ENCODE measurements around the gene VGLL4.
"Not testable (repeated sequence)": the region's sequence is repeated elsewhere in the genome, so short reads cannot be mapped to it uniquely, and the experiment has no call there.

The VGLL4 gene, protein sequence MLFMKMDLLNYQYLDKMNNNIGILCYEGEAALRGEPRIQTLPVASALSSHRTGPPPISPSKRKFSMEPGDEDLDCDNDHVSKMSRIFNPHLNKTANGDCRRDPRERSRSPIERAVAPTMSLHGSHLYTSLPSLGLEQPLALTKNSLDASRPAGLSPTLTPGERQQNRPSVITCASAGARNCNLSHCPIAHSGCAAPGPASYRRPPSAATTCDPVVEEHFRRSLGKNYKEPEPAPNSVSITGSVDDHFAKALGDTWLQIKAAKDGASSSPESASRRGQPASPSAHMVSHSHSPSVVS

GRCh38 chr3:11643605-11644087, at the start of gene VGLL4:
TSS of gene VGLL4 (minus strand) at chr3:11643915. CDS start at chr3:11643518, 397 bp downstream.
- peak; percentile 49 for DNase-seq

DNA sequence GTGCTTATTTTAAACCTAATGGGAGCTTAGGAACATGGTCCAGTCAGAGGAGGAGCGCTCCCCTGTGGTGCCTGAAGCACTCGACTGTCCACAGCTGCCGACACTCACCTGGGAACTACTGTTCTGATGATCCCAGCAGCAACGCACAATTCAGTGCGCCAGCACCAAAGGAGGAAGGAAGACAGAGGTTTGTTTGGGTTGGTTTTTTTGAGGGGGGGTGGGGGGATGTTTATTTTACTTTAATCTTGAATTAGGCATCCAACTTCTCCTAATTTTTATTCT, 48.8 kb upstream of the VGLL4 start:
- no peak for DNase-seq

DNA sequence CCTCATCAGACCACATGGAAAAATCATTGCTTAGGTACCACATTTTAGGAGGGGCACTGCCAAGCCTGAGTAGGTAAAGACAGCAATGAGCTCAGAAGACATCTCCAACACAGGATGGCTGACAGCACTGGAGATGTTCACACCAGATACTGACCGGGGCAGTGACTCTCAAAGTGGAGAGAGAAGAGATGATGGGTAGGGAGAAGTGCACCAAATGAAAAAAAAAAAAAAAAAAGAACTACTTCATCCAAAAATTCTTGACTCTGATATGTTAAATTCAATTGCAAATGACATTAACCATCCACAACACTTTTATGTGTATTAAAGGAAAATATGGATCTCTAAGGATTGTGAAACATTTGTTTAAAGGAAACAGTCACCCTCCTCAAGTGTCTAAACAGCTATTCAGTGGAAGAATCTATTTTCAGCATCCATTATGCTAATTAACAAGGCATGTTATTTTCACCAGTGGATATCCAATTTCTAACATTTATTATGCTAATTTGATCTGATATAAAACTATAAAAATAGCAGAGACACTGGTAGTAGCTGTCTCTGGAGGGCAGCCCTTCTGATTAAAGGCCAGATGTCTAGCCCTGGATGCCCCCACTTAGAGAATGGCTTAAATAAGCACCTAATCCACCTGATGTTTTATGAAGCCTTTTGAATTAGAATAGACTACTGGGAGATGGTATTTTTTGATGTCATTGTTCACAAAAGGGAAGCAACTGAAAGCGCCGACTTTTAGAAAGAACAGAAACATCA, 48.2 kb upstream of the VGLL4 start:
- DNase-seq = no peak

DNA sequence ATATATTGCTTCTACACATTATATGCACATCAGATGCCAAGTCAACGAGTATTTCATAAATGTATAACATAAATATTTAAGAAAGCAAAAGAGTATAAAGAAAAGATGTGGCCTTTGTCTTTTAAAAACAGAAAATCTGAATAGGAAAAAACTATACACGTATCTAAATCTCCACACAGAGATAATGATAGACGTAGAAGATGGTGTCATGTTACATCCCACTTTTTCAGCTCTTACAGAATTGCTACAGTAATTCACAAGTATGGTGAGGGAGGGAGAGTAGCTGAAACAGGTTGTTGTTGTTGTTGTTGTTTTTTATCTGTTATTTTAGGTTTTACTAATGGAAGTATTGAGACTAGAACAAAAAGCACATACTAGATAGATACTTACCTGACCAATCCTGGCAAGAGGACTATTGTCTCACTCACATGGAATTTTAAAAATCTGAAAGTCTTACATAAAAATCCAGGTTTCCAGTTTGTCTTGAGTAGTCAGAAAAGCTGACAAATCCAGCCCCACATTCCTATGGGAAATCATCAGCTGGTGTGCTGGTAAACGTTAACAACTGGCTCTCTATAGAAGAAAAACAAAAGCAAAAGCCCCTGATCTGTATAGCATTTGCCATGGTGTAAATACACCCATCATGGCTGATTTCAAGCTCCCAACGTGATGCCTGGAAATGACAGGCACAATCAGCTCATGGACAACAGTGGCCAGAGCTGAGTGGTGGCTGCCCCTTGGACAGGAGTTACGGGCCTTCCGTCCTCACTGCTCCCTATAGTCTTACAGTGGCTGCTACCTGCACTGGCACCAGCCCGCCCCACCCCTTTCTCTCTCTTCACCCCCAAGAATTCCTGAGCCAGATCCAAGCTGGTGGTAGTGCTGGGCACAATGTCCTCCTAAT, 47.4 kb upstream of the VGLL4 start:
- DNase-seq = no peak

DNA sequence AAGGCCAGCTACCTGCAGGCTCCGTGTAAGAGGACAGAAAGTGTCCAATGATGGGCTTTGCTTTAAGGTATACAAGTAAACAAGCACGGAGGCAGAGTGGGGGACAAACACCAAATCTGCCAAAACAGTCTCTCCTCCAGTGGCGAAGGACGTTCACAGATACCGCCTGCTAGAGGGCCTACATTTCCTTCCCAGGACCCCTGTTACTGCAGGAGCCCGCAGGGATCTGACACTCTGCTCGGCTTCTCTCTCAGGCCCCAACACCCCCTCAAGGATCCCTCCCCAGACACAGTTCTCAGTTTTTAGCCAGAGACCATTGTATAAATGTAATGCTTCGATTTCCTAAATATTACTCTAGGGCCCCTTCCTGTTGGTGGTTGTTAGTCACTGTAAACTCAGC, 46.0 kb upstream of the VGLL4 start:
- DNase-seq = no peak

DNA sequence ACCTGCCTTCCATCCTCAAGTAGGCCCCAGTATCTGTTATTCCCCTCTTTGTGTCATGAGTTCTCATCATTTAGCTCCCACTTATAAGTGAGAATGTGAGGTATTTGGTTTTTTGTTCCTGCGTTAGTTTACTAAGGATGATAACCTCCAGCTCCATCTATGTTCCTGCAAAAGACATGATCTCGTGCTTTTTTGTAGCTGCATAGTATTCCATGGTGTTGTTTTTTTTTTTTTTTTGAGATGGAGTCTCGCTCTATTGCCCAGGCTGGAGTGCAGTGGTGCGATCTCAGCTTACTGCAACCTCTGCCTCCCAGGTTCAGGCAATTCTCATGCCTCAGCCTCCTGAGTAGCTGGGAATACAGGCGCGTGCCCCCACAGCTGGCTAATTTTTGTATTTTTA, 41.3 kb upstream of the VGLL4 start:
- not testable (repeated sequence) for DNase-seq

DNA sequence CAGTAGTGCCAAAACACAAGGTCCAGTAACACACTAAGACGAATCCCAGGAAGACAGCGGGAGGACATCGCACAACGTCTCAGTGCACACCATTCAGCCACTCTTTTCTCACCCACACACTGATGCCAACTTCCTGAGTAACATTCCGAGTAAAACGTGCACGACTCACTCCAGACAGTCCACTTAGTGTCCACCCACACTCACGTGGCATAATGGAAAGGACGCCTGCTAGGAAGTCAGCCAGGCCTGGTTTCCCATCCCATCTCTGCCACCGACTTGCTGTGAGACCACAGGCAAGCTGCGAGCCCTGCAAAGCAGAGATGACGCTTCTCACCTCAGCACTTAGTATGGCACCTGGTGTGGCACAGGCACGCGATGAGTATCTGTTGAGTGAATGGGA, 36.8 kb upstream of the VGLL4 start:
- no peak for DNase-seq

- no peak for DNase-seq
Measured at GRCh38 chr3:11679964-11680363, 36.2 kb upstream of the VGLL4 start.

DNA sequence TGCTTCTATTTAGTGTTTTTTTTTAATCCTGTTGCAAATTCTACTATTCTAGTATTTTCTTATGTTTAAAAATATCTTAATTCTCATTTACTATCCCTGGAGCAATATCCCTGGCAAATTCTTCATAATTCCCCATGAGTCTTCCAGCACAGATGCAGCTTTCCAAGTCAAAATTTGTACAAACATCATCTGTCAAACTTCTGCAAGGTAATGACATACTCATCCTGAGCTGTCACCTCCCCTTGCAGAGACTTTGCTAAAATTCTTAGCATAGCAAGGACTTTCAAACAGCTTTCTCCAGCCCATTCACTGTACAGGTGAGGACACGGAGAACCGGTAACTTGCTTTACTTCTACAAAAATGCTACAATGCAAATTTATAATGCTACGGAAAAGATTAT, 28.6 kb upstream of the VGLL4 start:
- DNase-seq = no peak

GRCh38 chr3:11671648-11672100, 28.0 kb upstream of the VGLL4 start:
- DNase-seq = no peak

DNA sequence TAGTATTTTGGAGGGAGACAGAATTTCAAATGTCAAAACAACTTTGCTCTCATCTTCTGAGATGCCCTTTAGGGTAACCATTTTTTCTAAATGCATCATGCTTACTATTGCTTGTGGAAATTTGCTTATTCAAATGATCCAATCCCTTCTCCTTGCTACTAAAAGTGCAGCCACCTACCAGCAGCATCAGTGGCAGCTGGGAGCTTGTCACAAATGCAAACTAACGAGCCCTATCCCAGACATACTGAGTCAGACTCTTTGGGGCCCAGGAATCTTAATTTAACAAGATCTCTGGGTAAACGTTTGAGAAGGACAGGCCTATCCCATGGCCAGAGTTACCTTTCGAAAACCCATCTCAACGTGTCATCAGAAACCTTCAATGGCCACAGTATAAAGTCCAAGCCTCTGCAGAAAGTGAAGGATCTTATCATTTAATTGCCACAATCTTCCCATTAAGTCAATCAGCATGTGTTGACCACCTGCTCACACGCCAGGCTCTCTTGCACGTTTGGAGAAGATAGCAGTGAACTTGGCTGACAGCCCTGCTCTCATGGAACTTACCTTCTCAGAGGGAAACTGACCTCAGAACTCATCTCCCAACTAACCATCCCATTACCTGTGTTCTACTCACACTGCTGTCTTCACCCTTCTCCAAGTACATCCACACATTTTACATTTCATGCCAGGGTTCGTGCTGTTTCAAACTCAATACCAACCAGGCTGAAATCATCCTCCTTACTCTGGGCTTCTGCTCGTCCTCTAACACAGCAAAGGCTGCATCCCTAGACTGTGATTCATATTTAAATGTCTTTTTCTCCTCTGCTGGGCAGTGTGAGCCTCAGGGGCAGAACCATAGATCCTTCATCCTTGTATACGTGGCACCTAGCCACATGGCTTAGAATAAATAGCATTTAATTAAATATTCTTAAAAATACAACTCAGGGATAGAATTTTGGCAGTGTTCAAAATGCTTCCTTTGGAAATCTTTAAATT, 24.8 kb upstream of the VGLL4 start:
- no peak for DNase-seq

GRCh38 chr3:11665331-11665730, 21.6 kb upstream of the VGLL4 start:
- DNase-seq = no peak

- no peak for DNase-seq
Measured at GRCh38 chr3:11662392-11662990, 18.8 kb upstream of the VGLL4 start.

- no peak for DNase-seq
Measured at GRCh38 chr3:11661827-11662226, 18.1 kb upstream of the VGLL4 start.

DNA sequence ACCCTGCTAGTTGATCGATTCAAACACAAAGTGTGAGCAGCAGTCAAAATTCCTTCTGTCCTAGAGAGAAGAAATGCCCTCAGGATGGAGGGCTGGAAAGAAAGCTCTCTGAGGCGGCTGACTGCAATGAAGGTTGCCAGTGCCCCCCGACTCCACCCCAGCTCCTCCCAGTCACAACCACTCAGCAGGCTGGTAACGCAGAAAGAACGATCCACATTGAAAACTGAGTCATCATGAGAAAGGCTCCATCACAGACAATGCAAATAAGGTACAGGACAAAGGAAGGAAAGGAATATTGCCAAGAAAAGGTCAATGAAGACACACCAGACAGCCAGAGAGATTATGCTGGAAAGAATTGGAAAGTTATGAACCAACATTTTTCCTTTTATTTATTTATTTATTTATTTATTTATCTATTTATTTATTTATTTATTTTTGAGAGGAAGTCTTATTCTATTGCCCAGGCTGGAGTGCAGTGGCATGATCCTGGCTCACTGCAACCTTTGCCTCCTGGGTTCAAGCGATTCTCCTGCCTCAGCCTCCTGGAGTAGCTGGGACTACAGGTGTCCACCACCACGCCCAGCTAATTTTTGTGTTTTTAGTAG, 17.4 kb upstream of the VGLL4 start:
- DNase-seq = no peak

GRCh38 chr3:11660242-11660641, 16.5 kb upstream of the VGLL4 start:
- no peak for DNase-seq

DNA sequence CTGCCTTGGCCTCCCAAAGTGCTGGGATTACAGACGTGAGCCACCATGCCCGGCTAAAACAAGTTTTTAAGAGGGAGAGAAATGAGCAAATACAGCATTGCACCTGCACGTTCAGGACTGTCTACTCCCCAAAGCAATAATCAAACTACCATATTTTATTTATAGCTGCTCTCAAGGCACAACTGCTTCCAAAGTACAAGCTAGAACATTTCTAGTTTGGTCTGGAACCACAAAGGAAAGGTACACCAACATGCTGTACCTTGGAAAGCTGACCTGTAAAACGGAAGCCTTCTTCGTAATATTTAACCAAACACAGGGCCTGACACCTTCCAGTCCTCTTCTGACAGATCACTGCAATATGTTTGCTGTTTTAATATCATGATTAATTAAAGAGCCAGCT, 14.5 kb upstream of the VGLL4 start:
- no peak for DNase-seq

GRCh38 chr3:11655196-11655928, 11.6 kb upstream of the VGLL4 start:
- DNase-seq = no peak

DNA sequence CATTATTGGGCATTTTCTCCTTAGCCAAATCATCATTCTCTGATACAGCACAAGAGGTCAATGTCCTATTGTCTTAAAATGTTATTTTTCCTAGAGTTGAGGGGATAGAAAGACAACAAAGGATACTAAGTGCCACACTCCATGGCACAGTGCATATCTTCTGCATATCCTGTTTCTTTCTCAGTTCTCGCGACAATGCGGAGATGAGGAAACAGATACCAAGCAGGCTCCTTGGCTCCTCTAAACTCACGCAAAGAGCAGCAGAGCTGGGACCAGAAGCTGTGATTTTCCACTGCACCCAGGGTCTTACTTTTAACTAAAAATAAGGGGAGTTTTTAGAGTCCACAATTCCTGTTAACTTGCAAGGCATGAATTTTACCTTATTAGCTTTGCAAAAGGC, 10.5 kb upstream of the VGLL4 start:
- no peak for DNase-seq

GRCh38 chr3:11653298-11654055, 9.8 kb upstream of the VGLL4 start:
- DNase-seq = no peak

Measured in NCI-H1694 treated with DMSO at 0.1 percent for 48 hours (cell line).